IPS-NIHi7 (cell line): ENCODE results near the gene PIGZ.

Source experiments
- DNase-seq: peaks from one replicate; pipeline ENCODE4 v3.0.0; 2012; ENCODE audit warnings: mixed read lengths; ENCODE audit errors: extremely low spot score

Gene PIGZ

GRCh38 chr3:197001972-197002700, 33.5 kb upstream of the PIGZ start:
- peak; percentile 48 for DNase-seq

GRCh38 chr3:197001106-197001971, 32.7 kb upstream of the PIGZ start:
- DNase-seq: no peak

GRCh38 chr3:197000211-197000610, 31.6 kb upstream of the PIGZ start:
- DNase-seq: no peak

- DNase-seq: no peak
These were observed 30.5 kb upstream of the PIGZ start for GRCh38 chr3:196998966-196999760.

GRCh38 chr3:196997311-196997710, 28.7 kb upstream of the PIGZ start:
- DNase-seq: no peak

- DNase-seq: no peak
These were observed 28.0 kb upstream of the PIGZ start for GRCh38 chr3:196996454-196997265.

- DNase-seq: no peak
These were observed 27.2 kb upstream of the PIGZ start for GRCh38 chr3:196995646-196996355.

- no peak for DNase-seq
These were observed 26.4 kb upstream of the PIGZ start for GRCh38 chr3:196995027-196995426.

GRCh38 chr3:196994056-196994455, 25.4 kb upstream of the PIGZ start:
- DNase-seq: no peak

- DNase-seq: no peak
These were observed 23.9 kb upstream of the PIGZ start for GRCh38 chr3:196992461-196993065.

- DNase-seq: no peak
These were observed 23.2 kb upstream of the PIGZ start for GRCh38 chr3:196991581-196992460.

- no peak for DNase-seq
These were observed 22.0 kb upstream of the PIGZ start for GRCh38 chr3:196990601-196991007.

- DNase-seq: no peak
These were observed 21.2 kb upstream of the PIGZ start for GRCh38 chr3:196989721-196990262.

GRCh38 chr3:196988241-196989029, 19.8 kb upstream of the PIGZ start:
- DNase-seq: peak; percentile 67

GRCh38 chr3:196987022-196987421, 18.4 kb upstream of the PIGZ start:
- DNase-seq: no peak

- DNase-seq: no peak
These were observed 17.6 kb upstream of the PIGZ start for GRCh38 chr3:196985954-196986885.

GRCh38 chr3:196985298-196985697, 16.7 kb upstream of the PIGZ start:
- peak; percentile 5 for DNase-seq
